GM18498 (cell line): ENCODE results near the gene RHCE.
"Not testable (repeated sequence)": the region's sequence is repeated elsewhere in the genome, so short reads cannot be mapped to it uniquely, and the experiment has no call there.

Experiments used
- ATAC-seq: cut with Tn5 transposase; IDR thresholded peaks from one replicate; pipeline ENCODE4 v1.9.1; 2021; ENCODE audit warnings: mild to moderate bottlenecking, moderate library complexity; ENCODE audit not compliant: unreplicated experiment

The RHCE gene

DNA sequence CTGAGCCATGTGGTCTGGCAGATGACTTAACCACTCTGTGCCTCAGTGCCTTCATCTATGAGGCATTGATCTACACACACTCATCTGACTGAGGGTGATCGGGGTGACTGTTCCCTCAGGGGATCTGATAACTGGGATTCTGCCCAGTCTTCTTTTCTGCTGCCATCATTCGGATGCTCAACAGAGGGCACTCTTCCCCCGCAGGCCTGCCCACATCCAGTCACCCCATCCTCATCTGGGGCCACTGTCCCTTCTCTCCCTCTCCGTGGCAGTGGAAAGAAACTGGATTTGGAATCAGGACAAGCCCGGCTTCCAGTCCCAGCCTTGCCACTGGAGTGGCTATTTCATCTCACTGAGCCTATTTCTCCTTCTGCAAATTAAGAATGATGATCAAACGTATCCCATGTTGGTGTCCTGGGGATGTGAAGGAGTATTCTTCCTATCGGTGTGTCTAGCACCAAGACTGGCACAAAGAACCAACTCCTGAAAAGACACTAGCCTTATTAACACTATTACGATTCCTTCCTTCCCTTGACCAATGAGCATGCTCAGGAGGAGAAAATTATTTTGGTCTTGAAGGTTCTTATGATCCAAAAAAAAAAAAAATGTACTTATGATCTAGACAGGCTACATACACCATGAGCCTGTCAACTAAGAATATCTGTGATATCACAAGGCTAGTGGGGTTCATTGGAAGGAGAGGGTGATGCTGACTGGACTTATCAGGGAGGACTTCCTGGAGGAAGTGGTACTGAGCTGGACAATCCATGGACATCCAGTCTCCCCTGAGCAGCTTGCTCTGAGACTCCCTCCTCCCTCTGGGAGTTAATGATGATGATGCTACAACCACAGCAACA is 17.4 kb downstream of the RHCE start:
- not testable (repeated sequence) for ATAC-seq

- not testable (repeated sequence) for ATAC-seq
Measured at GRCh38 chr1:25398079-25398478, 22.5 kb downstream of the RHCE start.

DNA sequence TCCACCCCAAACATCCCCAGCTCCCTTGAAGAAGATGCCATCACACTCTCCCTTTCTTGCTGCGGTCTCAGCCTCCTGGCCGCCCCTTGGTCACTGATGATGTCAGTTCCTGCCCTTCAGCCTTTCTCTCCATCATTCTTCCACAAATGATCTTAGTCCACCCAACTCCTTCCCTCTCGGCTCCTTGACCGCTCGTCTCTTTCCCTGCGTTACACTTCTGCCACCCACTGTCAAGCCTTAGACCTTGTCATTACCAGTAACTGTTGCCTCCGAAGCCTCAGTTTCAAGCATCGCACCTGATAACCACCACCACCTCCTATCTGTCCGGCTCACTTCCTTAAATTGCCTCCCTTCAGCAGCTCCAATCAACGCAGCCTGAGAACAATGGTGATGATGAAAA is 23.1 kb downstream of the RHCE start:
- not testable (repeated sequence) for ATAC-seq

DNA sequence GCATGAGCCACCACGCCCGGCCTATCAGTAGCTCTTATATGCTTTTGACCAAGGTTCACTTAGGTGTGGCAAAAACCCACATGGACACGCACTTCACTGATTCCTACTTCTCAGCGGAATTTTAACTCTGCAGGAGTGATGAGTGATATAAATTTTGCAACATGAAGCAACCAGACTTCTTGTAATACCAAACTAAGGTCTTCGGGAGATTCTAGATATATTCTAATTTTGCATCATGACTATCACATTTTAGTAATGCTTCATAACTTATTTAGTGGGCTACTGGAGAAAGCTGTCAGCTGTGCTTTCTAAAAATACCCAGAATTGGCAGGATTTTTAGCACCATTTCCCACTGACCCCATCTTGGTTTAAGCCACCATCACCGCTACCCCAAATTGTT is 27.8 kb downstream of the RHCE start:
- ATAC-seq = no peak

- not testable (repeated sequence) for ATAC-seq
Measured at GRCh38 chr1:25389721-25390120, 30.9 kb downstream of the RHCE start.

DNA sequence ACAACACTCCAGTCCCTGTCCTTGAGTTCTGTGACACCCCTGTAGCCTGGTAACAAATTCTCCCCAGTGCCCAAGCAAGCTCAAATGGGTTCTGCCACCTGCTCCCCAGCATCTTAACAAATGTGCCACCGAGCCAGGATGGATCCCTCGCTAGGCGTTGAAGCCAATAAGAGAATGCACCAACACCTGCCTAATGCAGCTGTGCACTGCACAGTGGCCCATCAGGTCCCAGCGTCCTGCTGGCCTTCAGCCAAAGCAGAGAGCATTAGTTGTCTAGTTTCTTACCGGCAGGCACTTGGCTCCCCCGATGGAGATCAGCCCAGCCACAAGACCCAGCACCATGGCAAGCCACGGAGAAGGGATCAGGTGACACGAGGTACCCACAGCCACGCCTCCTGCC is 31.9 kb downstream of the RHCE start:
- ATAC-seq = not testable (repeated sequence)

GRCh38 chr1:25387096-25387495 is 33.5 kb downstream of the RHCE start:
- ATAC-seq = not testable (repeated sequence)

DNA sequence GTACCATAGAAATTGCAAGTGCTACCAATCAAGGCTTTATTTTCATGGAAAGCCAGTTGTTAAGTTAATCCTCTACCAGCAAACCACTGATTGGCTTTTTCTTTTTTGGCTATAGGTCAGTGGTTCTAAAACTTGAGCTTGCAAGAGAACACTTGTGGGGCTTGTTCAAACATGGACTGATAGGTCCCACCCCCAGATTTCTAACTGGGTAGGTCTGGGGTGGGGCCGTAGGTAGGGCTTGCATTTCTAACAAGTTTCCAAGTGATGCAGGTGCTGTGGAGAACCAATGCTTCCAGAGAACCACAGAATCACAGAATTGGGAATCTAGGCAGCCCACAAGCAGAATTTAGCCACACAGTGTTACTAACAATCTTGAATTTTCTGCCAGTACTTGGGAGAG is 36.8 kb downstream of the RHCE start:
- ATAC-seq = not testable (repeated sequence)

DNA sequence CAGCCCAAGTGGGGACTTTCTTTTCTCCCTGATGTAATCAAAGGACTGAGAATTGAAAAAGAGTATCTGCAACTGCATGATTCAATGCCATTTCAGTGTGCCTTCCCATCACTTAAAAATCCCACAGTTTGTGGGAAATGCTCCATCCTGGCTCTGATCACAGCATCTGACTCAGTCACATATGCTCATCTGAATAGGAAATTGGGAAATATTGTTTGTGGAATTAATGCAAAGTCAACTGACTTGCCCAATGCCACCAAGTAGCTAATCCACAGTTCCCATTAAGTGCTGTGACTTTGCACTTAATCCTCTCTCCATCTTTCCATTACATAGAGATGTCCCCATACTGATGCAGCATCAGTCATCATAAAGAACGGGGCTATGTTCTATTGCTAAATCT is 37.5 kb downstream of the RHCE start:
- ATAC-seq = not testable (repeated sequence)

- ATAC-seq = not testable (repeated sequence)
Measured at GRCh38 chr1:25382543-25382942, 38.1 kb downstream of the RHCE start.

DNA sequence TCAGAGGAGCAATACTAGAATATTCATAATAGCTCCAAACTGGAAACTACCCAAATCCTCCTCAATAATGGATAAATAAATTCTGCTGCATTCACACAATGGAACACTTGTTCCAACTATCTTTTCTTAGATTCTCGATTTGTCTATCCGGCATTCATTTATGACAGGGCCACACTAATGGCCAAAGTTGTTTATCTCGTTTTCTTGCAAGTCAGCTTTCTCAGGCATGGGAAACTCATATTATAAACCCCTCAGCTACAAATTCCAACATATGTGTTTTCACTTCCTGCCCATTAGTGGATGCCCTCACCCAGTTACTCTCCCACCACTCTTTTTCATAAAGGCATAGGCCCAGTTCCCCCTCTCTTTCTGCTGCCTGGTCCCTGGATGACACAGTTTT is 42.3 kb downstream of the RHCE start:
- not testable (repeated sequence) for ATAC-seq

DNA sequence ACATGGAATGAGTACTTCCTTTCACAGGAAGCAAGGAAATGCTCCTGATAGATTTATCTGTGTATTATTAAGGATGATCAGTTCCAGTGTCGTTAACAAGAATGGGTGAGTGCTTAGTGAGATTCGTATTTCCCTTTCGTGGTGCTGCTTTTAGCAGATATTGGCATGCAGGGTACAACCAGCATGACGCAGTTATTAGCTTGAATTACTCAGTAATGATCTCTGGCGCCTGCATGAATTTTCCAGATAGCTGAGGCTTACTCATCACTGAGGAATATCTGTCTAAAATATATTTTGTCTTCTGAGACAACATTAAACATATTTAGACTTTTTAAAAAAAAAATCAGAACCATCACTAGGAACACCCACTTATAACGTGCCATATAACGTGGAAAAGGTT is 48.9 kb downstream of the RHCE start:
- not testable (repeated sequence) for ATAC-seq

GRCh38 chr1:25369691-25370271 is 50.8 kb downstream of the RHCE start:
- ATAC-seq = not testable (repeated sequence)

GRCh38 chr1:25369241-25369640 is 51.4 kb downstream of the RHCE start:
- no peak for ATAC-seq

GRCh38 chr1:25362634-25363559 is 57.7 kb downstream of the RHCE start:
- not testable (repeated sequence) for ATAC-seq

DNA sequence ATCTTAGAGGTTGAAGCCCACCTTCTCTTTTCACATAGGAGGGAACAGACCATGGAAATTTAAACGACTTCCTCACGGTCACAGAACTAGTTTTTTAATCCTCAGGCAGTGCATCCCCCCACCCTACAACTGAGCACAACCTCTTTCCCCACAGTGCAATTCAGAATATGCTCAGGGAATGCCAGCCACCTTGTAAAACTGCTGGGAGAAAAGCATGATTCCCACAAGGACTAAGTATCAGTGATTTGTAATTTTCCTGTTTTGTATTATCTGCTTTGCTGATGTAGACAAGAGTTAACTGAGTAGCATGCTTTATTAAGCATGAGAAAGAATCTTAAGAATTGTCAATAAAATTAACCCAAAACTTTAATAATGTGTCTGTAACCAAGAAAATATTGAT is 58.7 kb downstream of the RHCE start:
- ATAC-seq = no peak

- ATAC-seq = no peak
Measured at GRCh38 chr1:25360596-25361581, 59.7 kb downstream of the RHCE start.

DNA sequence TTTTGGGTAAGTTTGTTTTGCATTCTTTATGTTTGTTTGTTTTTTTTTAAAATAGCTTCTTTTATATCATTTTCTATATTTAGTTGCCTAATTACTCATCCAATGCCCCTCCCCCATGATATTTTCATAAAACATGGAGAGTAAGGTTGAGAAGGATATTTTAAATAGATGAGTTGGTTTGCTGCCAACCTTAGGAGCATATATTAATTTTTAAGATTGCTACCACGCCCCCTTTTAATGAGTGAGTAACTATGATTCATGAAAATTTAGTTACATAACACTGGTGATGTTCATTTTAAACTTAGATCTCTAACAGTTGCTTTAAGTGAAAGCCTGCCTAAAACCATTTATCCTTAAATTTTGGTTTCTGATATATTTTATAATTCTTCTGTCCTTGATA is 63.8 kb downstream of the RHCE start:
- no peak for ATAC-seq

DNA sequence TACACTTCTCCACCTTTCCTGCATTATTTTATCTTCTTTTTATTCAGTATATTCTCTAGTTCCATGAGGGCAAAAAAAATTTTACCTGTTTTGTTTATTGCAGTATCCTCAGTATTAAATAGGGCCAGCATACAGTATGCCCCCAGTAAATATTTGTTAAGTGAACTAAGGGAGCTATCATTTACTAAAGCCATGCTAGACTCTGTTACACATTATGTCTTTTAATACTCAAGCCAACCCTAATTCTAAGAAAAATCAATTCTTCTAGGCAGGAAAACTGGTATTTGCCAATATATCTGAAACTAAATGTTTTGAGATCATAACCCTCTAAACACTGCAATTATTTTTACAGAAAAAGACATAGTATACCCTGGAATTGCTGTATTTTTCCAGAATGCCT is 64.2 kb downstream of the RHCE start:
- no peak for ATAC-seq

DNA sequence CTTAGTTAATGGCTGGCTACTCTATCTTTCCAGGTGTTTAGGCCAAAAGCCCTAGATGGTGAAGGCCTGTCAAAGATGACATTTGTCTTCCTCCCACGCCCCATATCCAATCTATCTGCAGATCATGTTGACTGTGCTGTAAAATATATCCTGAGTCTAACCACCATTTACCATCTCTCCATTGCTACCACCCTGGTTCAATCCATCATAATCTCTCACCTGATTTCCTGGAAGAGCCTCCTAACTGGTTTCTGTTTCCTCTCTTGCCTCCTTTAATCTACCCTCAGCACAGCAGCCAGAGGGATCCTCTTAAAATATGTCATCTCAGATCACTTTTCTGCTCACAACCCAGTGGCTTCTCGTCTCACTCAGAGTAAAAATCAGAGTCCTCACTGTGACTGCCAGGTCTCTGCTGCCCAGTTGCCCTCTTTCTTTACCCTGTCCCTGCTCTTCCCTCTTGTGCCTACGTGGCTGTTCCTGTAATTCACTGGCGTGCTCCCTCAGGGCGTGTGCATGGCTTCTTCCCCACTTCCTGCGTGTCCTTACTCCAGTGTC is 64.7 kb downstream of the RHCE start:
- ATAC-seq = no peak
